RWPE2 (cell line): ENCODE data around the gene AFG1L.

Experiments used
- ATAC-seq: fragments of 200-7000 bp; cut with Tn5 transposase; 3 replicates; pipeline ENCODE4 v1.9.1; 2021; ENCODE audit warnings: low read depth
- DNase-seq: peaks from one replicate; pipeline ENCODE4 v3.0.0-alpha.2; 2020; ENCODE audit warnings: low spot score
- H3K27ac ChIP-seq: fragments of 450-650 bp; 2 replicates; pipeline ENCODE4 v1.5.1; 2017; ENCODE audit warnings: mild to moderate bottlenecking; ENCODE audit not compliant: poor library complexity, severe bottlenecking
- H3K27me3 ChIP-seq: fragments of 250-450 bp; sonication (Bioruptor Pico); 2 replicates; pipeline ENCODE4 v1.5.1; 2021; ENCODE audit warnings: mild to moderate bottlenecking, moderate library complexity; ENCODE audit not compliant: insufficient read depth, poor library complexity, severe bottlenecking
- H3K36me3 ChIP-seq: fragments of 250-450 bp; sonication (Bioruptor Pico); 2 replicates; pipeline ENCODE4 v1.5.1; 2020; ENCODE audit warnings: low read depth, mild to moderate bottlenecking, moderate library complexity
- H3K4me1 ChIP-seq: fragments of 250-450 bp; sonication (Bioruptor Pico); 2 replicates; pipeline ENCODE4 v1.5.1; 2021; ENCODE audit warnings: mild to moderate bottlenecking, moderate library complexity; ENCODE audit not compliant: insufficient read depth, poor library complexity, severe bottlenecking
- H3K4me3 ChIP-seq: fragments of 250-450 bp; sonication (Bioruptor Pico); 2 replicates; pipeline ENCODE4 v1.5.1; 2021; ENCODE audit warnings: mild to moderate bottlenecking, moderate library complexity; ENCODE audit not compliant: severe bottlenecking
- H3K9me3 ChIP-seq: fragments of 250-450 bp; sonication (Bioruptor Pico); 2 replicates; pipeline ENCODE4 v1.5.1; 2021; ENCODE audit warnings: mild to moderate bottlenecking, moderate library complexity; ENCODE audit not compliant: severe bottlenecking
- TF ChIP-seq, protein P1 (sequence below): fragments of 450-650 bp; IDR thresholded peaks from one replicate; pipeline ENCODE4 v1.5.1; 2017; ENCODE audit warnings: mild to moderate bottlenecking, moderate library complexity; ENCODE audit not compliant: poor library complexity, severe bottlenecking

The AFG1L gene

DNA sequence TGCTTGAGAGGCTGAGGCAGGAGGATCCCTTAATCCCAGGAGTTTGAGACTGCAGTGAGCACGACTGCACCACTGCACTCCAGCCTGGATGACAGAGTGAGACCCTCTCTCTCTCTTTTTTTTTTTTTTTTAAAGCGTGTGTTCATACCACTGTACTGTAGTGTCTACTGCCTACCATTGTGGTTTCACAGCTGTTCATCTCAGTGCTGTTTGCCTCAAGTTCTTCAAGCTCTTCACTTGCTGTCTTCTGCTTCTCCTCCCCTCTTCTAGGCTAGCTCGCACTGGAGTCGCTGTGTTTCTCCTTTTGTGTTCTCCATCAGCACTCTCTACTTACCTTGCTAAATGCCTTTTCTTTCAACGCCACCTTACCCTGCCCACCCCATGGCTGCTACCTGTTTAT is 273.2 kb downstream of the AFG1L start:
- no peak for ATAC-seq
- TF ChIP-seq, protein P1, sequence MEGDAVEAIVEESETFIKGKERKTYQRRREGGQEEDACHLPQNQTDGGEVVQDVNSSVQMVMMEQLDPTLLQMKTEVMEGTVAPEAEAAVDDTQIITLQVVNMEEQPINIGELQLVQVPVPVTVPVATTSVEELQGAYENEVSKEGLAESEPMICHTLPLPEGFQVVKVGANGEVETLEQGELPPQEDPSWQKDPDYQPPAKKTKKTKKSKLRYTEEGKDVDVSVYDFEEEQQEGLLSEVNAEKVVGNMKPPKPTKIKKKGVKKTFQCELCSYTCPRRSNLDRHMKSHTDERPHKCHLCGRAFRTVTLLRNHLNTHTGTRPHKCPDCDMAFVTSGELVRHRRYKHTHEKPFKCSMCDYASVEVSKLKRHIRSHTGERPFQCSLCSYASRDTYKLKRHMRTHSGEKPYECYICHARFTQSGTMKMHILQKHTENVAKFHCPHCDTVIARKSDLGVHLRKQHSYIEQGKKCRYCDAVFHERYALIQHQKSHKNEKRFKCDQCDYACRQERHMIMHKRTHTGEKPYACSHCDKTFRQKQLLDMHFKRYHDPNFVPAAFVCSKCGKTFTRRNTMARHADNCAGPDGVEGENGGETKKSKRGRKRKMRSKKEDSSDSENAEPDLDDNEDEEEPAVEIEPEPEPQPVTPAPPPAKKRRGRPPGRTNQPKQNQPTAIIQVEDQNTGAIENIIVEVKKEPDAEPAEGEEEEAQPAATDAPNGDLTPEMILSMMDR = no peak
- no peak for DNase-seq
- H3K9me3 ChIP-seq = no peaks in the 10 kb centered on the region
- H3K27ac ChIP-seq = no peak overlapping the region
- H3K36me3 ChIP-seq = peaks cover 80% of the 10 kb centered on the region
- H3K27me3 ChIP-seq = no peaks in the 10 kb centered on the region
- peaks cover 31% of the 10 kb centered on the region for H3K4me1 ChIP-seq
- no peak overlapping the region for H3K4me3 ChIP-seq

- ATAC-seq (no peak), DNase-seq (no peak)
- no peaks in the 10 kb centered on the region for H3K9me3 ChIP-seq
- TF ChIP-seq, protein P1 = no peak
- no peak overlapping the region for H3K27ac ChIP-seq
- H3K27me3 ChIP-seq = no peaks in the 10 kb centered on the region
- peaks cover 80% of the 10 kb centered on the region for H3K36me3 ChIP-seq
- peaks cover 24% of the 10 kb centered on the region for H3K4me1 ChIP-seq
- no peak overlapping the region for H3K4me3 ChIP-seq
Observed at GRCh38 chr6:108568551-108569305, 273.9 kb downstream of the AFG1L start.

DNA sequence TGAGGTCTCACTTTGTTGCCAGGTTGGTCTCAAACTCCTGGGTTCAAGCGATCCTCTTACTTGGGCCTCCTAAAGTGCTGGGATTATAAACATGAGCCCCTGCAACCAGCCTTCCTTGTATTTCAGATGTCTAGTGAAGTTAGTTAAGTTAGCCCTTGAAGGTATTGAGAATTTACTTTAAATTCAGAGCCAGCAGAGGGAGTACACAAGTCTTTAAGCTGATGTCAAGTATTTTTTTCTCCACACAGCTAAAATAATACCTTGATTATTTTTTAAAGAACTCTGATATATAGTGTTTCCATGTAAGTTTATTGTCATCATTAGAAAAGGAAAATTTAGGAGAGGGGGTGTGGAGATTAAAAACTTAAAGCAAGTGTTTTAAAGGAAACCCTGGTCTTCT is 275.7 kb downstream of the AFG1L start:
- Histone ChIP-seq H3K36me3 (peaks cover 79% of the 10 kb centered on the region), H3K9me3 (no peaks in the 10 kb centered on the region), H3K27me3 (no peaks in the 10 kb centered on the region), H3K4me1 (peaks cover 13% of the 10 kb centered on the region), H3K4me3 (no peak overlapping the region), H3K27ac (no peak overlapping the region)
- ATAC-seq (no peak), DNase-seq (no peak)
- TF ChIP-seq, protein P1 = peak; percentile 17

DNA sequence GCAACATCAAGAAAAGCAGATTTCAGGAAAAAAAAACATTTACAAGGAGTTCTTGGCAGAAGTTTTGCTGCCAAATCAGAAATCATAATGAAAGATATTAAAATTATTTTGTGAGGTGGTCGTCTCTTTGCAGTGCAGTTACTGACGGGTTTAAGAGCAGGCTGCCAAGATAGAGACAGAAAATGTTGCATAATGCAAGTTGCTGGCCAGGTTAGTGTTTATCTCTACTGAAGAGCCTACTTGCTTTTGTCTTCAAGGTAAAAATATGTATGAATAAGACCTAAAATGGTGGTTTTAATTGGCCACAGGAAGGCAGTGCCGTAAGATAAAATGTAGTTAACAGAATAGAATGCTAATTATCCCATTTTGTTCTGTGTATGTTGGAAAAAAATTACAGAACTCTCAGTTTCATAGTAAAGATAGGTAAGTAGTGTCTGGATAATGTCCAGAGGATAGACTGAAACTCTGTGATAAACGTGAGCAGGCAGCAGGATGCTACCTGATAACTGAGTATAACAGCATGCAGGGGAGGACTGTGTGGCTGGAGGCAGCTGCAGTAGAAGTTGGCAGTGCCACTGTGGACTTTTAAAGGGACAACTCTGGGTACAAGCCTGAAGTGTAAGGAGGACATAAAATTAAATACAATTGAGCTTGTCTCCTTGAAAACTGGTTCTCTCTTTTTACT is 279.7 kb downstream of the AFG1L start:
- Histone ChIP-seq H3K9me3 (no peaks in the 10 kb centered on the region), H3K36me3 (peaks cover 56% of the 10 kb centered on the region), H3K4me1 (peaks cover 14% of the 10 kb centered on the region), H3K4me3 (no peak overlapping the region), H3K27me3 (no peaks in the 10 kb centered on the region), H3K27ac (peak overlapping the region; percentile 2)
- ATAC-seq = no peak
- TF ChIP-seq, protein P1 = no peak
- no peak for DNase-seq
